ENCODE data around the gene KIF1B.

The KIF1B gene

DNA sequence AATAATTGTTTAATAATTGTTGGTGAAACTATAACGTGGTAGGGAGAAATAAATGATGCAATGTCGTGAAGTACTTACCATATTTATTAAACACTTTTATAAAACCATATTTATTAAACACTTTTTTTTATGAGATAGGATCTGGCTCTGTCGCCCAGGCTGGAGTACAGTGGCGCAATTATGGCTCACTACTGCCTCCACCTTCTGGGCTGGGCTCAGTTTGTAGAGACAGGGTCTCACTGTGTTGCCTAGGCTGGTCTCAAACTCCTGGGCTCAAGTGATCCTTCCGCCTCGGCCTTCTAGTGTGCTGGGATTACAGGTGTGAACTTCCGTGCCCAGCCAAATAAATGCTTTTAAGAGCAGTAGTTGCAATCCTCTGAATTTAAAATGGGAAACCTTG, 112.5 kb downstream of the KIF1B start:
- Histone ChIP-seq H3K4me2 (ENCODE audit: low read length) (no peak overlapping the region), H3K79me2 (ENCODE audit: insufficient read depth, low read length) (no peaks in the 10 kb centered on the region), H4K20me1 (ENCODE audit: insufficient read depth, low read length) (no peaks in the 10 kb centered on the region), H3K36me3 (ENCODE audit: insufficient read depth, low read length) (no peaks in the 10 kb centered on the region), H3K27me3 (ENCODE audit: insufficient read depth, low read length) (no peaks in the 10 kb centered on the region), H3K4me1 (ENCODE audit: insufficient read depth, low read length, severe bottlenecking) (no peaks in the 10 kb centered on the region), H2AFZ (ENCODE audit: low read length) (no peak overlapping the region), H3F3A (ENCODE audit: insufficient read depth, low read length) (no peaks in the 10 kb centered on the region), H3K4me3 (ENCODE audit: low read depth, low read length, poor library complexity, severe bottlenecking) (no peak overlapping the region), H3K27ac (ENCODE audit: low read depth, low read length, poor library complexity, severe bottlenecking) (no peak overlapping the region), H3K9me3 (ENCODE audit: low read length) (no peaks in the 10 kb centered on the region), H3K9ac (ENCODE audit: low read length) (no peak overlapping the region), H3K9me2 (ENCODE audit: low read depth, low read length) (no peaks in the 10 kb centered on the region)
- no peak for TF ChIP-seq EZH2 (IDR thresholded peaks at IDR 0.05; ENCODE audit: borderline replicate concordance, low read length)
- TF ChIP-seq, protein P1, sequence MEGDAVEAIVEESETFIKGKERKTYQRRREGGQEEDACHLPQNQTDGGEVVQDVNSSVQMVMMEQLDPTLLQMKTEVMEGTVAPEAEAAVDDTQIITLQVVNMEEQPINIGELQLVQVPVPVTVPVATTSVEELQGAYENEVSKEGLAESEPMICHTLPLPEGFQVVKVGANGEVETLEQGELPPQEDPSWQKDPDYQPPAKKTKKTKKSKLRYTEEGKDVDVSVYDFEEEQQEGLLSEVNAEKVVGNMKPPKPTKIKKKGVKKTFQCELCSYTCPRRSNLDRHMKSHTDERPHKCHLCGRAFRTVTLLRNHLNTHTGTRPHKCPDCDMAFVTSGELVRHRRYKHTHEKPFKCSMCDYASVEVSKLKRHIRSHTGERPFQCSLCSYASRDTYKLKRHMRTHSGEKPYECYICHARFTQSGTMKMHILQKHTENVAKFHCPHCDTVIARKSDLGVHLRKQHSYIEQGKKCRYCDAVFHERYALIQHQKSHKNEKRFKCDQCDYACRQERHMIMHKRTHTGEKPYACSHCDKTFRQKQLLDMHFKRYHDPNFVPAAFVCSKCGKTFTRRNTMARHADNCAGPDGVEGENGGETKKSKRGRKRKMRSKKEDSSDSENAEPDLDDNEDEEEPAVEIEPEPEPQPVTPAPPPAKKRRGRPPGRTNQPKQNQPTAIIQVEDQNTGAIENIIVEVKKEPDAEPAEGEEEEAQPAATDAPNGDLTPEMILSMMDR (IDR thresholded peaks at IDR 0.05; ENCODE audit: low read length): no peak

DNA sequence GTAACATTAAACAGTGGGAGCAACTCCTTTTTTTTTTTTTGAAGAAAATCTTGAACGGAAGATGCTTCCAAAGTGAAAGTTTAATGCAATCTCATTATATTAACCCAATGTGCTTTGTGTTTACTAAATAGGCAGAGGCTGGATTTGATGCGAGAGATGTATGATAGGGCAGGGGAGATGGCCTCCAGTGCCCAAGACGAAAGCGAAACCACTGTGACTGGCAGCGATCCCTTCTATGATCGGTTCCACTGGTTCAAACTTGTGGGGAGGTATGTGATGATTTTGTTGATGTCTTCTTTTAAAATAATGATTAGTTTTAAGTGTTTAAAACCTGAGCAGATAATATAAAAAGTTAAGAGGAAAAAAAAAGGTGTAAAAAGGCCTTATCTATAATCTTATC, 114.3 kb downstream of the KIF1B start:
- no peaks in the 10 kb centered on the region for H3K79me2 ChIP-seq (ENCODE audit: insufficient read depth, low read length)
- no peak overlapping the region for H3K4me3 ChIP-seq (ENCODE audit: low read depth, low read length, poor library complexity, severe bottlenecking)
- H3K27me3 ChIP-seq (ENCODE audit: insufficient read depth, low read length): no peaks in the 10 kb centered on the region
- H3K9me3 ChIP-seq (ENCODE audit: low read length): no peaks in the 10 kb centered on the region
- H2AFZ ChIP-seq (ENCODE audit: low read length): no peak overlapping the region
- H3K9ac ChIP-seq (ENCODE audit: low read length): no peak overlapping the region
- H3K4me2 ChIP-seq (ENCODE audit: low read length): no peak overlapping the region
- no peak overlapping the region for H3K27ac ChIP-seq (ENCODE audit: low read depth, low read length, poor library complexity, severe bottlenecking)
- H3K36me3 ChIP-seq (ENCODE audit: insufficient read depth, low read length): no peaks in the 10 kb centered on the region
- H3K4me1 ChIP-seq (ENCODE audit: insufficient read depth, low read length, severe bottlenecking): no peaks in the 10 kb centered on the region
- no peaks in the 10 kb centered on the region for H4K20me1 ChIP-seq (ENCODE audit: insufficient read depth, low read length)
- TF ChIP-seq, protein P1 (IDR thresholded peaks at IDR 0.05; ENCODE audit: low read length): no peak
- TF ChIP-seq EZH2 (IDR thresholded peaks at IDR 0.05; ENCODE audit: borderline replicate concordance, low read length): no peak
- H3F3A ChIP-seq (ENCODE audit: insufficient read depth, low read length): no peaks in the 10 kb centered on the region
- no peaks in the 10 kb centered on the region for H3K9me2 ChIP-seq (ENCODE audit: low read depth, low read length)

DNA sequence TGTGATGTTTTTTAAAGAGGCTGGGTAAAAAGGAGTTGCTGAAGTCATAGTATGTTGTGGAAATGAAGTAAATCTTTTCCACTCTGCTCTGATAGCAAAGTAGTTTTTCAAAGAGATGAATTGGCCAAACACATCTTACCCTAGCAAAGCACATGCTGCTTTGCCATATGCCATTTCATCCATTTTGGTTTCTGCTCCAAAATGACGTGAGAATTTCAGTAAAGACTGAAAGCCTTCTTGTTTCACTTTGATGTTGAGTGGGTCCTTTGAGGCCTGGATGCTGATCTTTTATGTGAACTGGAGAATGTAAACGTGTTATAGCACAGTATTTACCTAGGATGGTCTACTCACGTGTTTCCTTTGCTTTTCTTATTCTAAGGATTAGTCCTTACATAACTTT, 115.2 kb downstream of the KIF1B start:
- no peaks in the 10 kb centered on the region for H3K9me2 ChIP-seq (ENCODE audit: low read depth, low read length)
- H3K4me2 ChIP-seq (ENCODE audit: low read length): no peak overlapping the region
- no peaks in the 10 kb centered on the region for H3K79me2 ChIP-seq (ENCODE audit: insufficient read depth, low read length)
- no peak overlapping the region for H3K4me3 ChIP-seq (ENCODE audit: low read depth, low read length, poor library complexity, severe bottlenecking)
- H3K27me3 ChIP-seq (ENCODE audit: insufficient read depth, low read length): no peaks in the 10 kb centered on the region
- H4K20me1 ChIP-seq (ENCODE audit: insufficient read depth, low read length): no peaks in the 10 kb centered on the region
- H2AFZ ChIP-seq (ENCODE audit: low read length): no peak overlapping the region
- H3K27ac ChIP-seq (ENCODE audit: low read depth, low read length, poor library complexity, severe bottlenecking): no peak overlapping the region
- no peaks in the 10 kb centered on the region for H3K36me3 ChIP-seq (ENCODE audit: insufficient read depth, low read length)
- H3F3A ChIP-seq (ENCODE audit: insufficient read depth, low read length): no peaks in the 10 kb centered on the region
- H3K9me3 ChIP-seq (ENCODE audit: low read length): no peaks in the 10 kb centered on the region
- H3K9ac ChIP-seq (ENCODE audit: low read length): no peak overlapping the region
- no peaks in the 10 kb centered on the region for H3K4me1 ChIP-seq (ENCODE audit: insufficient read depth, low read length, severe bottlenecking)
- no peak for TF ChIP-seq EZH2 (IDR thresholded peaks at IDR 0.05; ENCODE audit: borderline replicate concordance, low read length)
- TF ChIP-seq, protein P1 (IDR thresholded peaks at IDR 0.05; ENCODE audit: low read length): no peak

All from OCI-LY1 (cell line).